ENCODE results near the gene COPS9.

- TF ChIP-seq CTCF (IDR thresholded peaks at IDR 0.05; ENCODE audit: low read depth, low read length): no peak
- no peak for TF ChIP-seq POLR2A (IDR thresholded peaks at IDR 0.05; ENCODE audit: extremely low read depth, insufficient read length)
Observed at GRCh38 chr2:240133401-240133800, 2.7 kb downstream of the COPS9 start.

Measured in NB4 (cell line).